GM12874 (cell line): Measurements from ENCODE around the gene ETV6.

Experiments
- CTCF ChIP-seq: IDR thresholded peaks from 2 replicates; pipeline ENCODE4 v1.5.1; 2011; ENCODE audit warnings: low read depth, mild to moderate bottlenecking, control low read depth, low read length, moderate library complexity; ENCODE audit not compliant: insufficient read depth

Gene ETV6

GRCh38 chr12:11795913-11796459 is 146.5 kb downstream of the ETV6 start:
- no peak for TF ChIP-seq CTCF

GRCh38 chr12:11797317-11797913 is 147.9 kb downstream of the ETV6 start:
- TF ChIP-seq CTCF = no peak

DNA sequence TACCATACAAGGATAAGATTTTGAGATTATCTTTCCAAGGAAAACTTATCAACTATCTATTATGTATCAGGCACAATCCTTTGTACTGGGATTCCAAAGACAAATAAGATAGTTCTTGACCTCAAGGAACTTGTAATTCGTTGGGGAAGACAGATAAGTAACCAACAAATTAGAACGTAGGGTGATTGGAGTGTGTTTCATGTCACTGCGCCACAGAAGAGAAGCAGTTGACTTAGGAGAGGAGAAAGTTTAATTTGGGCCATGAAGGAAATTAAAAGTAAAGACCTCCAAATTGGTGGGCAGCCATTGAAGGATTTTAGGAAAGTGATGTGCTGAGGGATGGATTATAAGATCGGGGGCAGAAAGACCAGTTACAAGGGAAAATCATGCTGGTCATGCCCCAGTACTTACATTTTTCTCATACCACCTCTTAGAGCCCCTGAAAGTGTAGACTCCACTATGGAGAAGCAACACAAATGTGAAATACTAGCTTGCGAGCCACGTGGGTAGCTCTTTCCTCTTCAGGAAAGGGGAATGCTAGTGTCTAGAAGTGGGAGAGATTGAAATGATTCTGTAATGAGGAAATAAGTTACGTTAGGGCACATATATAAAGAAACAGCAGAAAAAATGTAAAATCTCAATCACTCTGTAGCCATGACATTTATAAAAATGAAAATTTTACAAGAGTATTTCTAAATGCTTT is 148.7 kb downstream of the ETV6 start:
- TF ChIP-seq CTCF = no peak

GRCh38 chr12:11798856-11799501 is 149.5 kb downstream of the ETV6 start:
- no peak for TF ChIP-seq CTCF

- TF ChIP-seq CTCF = no peak
Measured at GRCh38 chr12:11799502-11799873, 150.0 kb downstream of the ETV6 start.

DNA sequence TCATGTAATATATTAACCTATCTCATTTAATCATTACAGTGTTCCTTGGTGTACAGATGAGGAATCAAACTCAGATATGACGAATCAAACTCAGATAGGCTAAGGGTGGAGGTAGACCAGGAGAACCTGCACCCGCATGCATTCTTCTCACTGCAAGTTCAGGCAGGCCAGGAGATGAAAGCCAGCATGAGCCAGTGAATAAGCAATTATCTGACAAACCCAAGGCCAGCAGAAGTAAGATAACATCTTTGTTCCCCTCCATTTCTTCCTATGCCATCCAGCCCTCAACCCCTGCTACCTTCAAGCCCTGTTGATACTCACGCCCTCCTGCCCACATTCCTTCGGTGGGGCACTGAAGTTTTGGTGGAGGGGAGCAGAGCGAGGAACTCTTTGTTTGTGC is 152.2 kb downstream of the ETV6 start:
- TF ChIP-seq CTCF = no peak

DNA sequence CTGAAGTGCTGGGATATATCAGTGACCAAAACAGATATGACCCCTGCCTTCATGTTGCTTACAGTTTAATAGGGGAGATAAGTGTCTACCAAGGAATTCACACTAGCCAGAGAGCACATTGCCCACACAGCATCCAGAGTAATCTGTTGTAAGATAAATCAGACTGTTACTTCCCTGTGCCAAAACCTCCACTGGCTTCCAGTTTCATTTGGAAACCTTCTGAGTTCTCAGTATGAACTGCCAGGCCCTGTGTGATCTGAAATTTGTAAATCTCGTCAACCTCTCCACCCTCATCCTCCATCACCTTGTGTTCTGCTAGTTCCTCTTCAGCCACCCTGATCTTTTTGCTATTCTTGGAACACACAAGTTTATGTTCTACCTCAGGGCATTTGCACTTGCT is 154.7 kb downstream of the ETV6 start:
- TF ChIP-seq CTCF = no peak
